SIG-M5 treated with dmso at 0.1 percent for 504 hours (cell line): ENCODE measurements around the gene BCAN.
A peak's percentile ranks its signal among the peaks of the same experiment; 100 is the strongest.

Experiments
- DNase-seq: peaks from one replicate; lab custom pipeline; 2025; ENCODE audit not compliant: unreplicated experiment; lab: John Stamatoyannopoulos, UW

BCAN gene

DNA sequence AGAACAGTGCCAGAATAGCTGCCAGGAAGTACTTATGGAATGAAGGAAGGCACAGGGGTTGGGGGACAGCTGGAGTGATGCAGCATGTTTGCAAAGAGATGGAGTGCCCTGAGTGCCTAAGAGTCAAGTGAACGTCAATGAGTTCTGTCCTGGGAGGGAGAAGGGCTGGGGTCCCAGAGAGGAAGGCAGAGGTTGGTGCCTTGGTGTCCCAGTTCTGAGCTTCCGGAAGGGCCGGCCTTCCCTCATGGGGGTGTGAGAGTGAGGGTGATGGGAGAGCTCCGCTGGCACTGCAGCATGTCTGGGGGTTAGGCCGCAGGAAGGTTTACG, 17.7 kb downstream of the BCAN start:
- no peak for DNase-seq

DNA sequence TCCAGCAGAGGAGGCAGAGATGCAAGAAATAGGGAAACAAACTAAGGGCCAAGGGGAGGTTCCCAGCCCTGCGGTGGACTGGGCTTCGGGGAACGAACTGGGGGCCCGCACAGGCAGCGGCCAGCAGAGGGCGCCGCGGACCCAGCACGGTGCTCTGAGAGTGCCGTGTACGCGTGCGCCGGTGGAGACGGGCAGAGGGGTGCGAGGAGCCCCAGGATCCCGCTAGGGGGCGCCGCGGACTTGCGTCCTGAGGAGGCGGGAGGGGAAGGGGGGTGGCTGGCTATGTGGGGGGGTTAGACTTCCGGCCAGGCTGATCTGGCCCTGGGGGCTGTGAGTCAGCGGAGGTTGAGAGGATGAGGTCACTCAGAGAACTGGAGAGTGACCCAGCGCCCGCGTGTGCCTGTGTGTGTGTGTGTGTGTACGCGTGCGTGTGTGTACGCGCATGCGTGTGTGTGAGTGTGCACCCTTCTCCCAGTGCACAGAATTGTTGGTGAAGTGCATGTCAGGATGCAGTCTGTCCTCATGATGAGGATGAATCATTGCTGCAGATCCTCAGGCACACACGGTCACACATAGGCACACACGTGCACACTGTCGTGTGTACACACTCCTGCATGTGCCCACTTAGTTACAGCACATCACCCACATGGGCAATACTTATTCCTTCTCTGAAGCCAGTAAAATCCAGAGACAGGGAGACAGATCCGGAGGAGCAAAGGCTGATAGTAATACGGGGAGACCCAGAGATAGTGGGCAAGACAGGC, 18.3 kb downstream of the BCAN start:
- DNase-seq, result peak; percentile 91

DNA sequence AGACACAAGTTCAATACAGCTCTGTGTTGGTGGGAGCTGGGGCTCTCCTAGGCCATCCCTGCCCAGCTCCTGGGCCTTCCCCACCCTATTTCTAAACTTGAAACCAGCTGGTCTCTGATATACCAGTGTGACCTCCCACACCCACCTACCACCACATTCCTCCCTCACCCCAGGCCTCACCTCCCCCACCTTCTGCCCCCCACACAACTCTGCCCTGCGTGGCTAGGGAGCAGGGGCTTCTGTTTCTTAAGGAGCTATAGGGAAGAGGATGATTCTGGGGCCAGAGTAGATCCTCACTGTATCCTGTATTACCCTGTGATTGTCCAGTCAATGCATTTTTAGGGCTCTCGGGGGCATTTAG, 18.8 kb downstream of the BCAN start:
- DNase-seq, result no peak

DNA sequence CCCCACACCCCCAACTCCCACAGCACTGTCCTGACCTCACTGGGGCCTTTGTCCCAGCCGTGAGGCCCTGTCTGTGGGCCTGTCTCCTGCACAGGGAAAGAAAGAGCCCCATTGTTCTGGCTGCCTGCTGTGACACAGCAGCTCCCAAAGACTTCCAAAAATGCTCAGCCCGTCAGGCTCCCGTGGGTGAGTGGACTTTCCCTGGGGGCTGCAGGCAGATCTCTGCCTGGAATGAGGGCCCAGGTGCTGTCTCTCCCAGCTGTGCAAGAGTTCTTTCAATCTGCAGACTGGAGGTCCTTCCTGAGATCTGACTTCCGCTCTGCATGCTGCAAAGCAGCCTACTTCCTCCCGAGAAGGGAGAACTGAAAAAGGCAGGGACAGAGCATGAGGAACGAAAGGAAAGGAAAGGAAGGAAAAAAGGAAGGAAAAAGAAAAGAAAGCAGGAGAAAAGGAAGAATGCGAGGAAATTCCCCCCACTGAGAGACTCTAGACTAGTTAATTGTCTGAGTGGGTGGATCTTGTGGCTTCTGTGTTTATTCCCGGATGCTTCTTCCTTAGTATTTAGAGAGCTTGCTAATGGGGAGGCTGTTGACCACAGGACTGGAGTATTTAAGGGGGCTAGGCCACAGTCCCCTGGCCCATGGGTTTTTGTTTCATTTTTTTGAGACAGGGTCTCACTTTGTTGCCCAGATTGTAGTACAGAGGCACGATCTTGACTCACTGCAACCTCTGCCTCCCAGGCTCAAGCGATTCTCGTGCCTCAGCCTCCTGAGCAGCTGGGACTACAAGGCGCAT, 20.3 kb downstream of the BCAN start:
- peak; percentile 36 for DNase-seq

DNA sequence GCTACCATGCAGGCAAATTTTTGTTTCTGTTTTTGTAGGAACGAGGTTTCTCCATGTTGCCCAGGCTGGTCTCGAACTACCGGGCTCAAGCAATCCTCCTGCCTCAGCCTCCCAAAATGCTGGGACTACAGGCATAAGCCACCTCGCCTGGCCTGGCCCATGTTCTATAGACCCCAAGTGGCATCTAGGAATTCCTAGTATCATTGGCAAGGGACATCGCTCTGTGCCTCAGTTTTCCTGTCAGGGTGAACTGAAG, 20.8 kb downstream of the BCAN start:
- DNase-seq, result no peak

DNA sequence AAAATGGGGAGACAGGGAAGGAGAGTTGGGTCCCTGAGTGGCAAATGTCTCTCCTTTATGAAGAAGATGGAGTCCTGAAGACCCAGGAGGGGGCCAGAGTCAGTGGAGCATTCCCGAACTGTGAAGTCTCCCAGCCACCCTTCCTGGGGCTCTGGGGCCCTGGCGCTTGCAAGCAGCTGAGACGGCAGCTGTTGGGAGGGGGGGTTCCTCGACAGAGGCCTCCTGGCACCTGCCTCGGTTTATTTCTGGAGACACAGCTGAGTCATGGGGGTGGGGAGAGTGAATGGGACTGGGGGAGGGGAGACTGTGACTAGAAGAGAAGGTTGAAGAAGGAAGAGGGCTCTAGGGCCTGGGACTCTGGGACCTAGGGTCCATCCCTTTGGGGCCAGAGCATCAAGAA, 21.3 kb downstream of the BCAN start:
- DNase-seq, result no peak

DNA sequence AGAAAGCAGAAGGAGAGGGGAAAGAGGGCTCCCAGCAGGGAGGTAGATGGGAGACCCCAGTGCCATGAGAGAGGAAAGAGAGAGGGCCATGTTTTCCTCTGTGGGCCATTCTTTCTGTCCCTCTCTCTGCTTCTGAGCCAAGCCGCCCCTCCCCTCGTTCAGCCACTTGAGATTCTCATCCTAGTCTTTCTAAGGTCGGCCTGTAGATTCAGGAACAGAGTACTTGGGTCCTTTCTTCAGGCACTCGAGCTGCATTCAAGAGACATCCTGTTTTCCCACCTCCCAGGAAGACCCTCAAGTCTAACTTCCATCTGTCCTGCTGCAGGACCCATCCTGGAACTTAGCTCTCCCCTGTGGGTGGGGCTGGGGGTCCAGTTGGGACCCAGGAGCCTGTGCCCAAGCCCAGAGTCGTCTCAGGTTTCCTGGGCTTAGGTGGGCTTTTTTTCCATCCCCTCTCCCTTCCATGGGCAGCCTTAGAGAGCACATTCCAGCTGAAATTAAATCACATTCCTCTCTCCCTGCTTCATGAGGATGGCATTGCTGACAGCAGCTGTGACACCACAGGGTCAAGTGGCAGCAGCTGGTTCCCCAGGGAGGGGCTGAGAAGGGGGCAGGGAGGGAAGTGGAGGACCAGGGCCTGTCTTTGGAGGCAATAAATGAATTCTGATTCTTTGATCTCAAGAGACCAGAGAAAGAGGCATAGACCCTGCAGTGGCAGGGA, 22.3 kb downstream of the BCAN start:
- no peak for DNase-seq

DNA sequence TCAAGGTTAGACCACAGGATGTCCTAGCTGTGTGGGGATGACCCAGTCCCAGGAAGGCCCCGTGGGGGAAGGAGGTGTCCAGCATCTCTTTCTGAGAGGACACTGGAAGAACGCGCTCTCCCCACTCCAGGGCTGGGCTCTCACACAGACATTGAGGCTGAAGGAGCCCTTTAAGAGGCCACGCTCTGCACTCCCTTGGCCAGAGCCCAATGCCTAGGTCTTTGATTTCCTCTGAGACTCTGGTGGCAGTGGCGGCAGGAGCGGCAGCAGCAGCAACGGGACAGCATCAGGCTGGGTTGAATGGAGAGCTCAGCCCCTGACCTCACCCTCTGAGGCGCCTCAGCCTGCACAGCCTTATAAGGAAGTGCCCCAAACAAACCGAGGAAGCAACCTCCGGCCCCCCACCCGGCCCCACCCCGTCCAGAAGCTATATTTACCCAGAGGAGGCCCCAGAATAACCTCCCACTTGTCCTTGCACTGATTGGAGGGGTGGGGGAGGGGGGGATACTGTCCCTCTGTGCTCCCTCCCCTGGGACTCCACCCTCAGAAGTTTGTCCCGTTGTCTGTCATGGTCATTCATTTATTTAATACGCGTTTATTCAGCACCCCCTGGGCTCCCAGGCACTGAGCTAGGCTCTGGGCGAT, 23.0 kb downstream of the BCAN start:
- DNase-seq, result peak; percentile 28

DNA sequence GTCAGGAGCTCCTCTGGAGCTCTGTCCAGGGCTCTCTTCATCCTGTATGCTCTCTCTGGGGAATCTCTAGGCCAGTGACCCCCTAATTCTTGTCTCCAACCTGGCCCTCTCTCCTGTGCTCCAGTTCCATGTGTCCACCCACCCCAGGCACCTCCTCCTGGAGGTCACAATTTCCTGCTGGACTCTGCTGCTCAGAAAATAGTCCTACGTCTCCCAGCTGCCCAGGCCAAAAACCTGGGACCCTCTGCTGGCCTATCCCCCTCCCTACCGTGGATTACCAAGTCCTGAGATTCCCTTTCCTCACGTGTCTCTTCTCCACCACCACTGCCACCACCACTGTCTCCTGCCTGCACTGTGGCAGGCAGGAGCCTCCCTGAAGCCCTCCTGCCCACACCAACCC, 23.6 kb downstream of the BCAN start:
- no peak for DNase-seq

DNA sequence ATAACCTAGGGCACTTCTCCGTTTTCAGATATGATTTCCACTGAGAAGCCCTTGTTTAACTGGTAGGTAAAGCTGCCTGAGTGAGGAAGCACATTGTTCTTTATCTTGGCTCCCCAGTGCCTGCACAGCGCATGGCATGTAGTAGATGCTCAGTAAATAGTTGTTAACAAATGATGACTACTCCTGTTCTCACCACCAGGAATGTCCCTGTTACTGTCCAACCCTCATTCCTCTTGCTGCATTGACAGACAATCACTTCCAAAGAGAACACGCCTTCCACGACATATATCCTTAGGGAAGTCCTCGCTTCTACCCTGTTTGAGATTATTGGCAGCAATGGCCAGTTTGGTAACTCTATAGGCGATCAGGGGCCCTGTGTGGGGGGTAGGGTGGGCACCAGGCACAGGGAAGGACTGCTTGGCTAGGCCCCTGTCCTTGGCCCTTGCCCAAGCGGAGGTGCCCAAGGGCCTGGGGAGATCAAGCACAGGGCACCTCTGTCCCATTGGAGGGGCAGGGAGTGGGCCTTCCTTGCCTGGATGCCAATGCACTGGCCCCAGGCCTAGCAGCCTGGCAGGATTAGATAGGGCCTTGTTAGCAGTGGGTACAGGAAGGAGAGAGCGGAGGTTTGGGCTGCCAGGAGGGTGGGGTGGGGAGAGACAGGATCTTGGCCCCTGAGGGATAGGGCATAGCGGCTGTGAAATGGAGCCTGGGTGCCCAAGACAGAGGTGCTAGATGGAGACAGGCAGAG, 25.1 kb downstream of the BCAN start:
- DNase-seq, result no peak

DNA sequence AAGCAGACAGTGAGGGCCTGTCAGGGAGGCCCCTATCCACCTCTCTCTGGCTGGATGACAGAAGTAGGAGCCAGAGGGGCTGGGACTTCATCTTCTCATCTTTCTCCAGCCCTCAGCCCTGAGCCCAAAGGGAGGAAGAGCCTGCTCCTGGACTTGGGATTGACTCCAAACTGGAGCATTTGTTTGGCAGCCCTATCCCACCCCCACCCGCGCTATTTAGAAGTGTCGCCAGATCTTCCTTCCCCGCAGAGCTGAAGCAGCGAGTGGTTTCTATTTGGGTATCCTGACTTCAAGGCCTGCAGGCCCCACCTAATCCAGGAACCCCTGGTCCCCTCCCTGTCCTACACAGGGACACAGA, 25.7 kb downstream of the BCAN start:
- no peak for DNase-seq

DNA sequence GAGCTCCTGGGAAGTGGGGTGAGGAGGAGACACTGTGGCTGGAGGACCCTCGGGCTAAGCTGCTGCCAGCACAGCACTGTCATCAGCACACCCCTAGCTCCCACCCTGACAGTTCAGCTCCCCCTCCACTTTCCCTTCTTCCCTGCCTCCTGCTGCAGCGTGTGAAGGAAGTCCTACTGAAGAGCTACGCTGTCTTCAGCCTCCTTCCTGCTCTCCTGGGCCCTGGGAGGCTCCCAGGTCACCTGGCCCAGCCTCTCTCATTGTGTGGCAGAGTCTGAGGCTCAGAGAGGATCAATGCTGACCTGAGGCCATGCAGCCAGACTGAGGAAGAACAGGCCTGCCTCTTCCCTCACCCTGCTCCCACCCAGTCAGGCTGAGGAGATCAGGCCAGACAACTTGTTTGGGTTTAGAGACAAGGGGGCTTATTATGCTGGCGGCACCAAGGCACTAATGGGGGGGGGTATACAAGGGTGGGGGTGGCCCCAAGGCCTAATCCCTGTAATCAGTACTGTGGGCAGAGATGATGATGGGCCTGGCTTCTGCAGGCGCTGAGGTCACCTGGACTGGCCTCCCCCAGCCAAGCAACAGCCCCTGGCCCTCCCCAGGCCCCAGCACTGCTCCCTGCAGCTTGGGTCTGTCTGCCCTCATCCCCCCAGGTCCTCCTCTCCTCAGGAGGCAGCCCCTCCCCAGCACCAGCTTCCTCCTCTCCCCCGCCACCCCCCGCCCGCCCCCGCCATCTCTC, 26.2 kb downstream of the BCAN start:
- DNase-seq, result no peak

DNA sequence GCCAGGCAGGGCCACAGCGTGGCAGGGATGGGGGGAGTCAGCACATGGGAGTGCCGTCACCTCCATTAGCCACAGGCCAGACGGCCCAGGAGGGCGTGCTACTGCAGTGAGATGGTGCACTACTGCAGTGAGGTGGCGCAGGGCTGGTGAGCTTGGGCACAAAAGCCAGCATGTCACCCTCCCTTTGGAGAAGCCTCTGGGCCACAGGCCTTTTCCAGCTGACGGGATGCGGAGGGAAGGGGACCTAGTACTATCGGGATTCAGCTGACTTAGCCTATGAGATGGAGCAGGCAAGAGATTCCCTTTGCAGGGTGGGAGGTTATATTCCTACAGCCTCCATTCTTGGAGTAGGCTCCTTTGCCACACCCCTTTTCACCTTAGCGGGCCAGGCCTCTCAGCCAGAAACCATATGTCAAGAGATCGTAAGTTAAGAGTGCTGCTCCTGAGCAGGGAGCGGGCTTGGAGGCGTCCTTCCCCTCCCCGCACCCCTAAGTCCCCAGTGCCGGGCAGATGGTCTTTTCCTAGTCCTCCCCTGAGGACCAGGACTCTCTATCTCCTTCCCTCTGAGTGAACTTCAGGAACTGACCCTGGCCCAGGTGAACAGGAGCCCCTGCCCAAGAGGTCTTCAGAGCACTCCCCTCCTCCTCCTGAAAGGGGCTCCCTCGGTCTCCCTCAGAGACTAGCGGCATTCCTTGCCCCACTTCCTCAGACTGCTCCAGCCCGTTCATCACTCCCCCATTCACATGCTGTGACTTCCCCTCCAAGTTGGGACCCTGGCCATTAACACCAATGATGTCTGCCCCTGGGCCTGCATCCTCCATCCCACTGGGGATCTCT, 27.1 kb downstream of the BCAN start:
- DNase-seq, result no peak

DNA sequence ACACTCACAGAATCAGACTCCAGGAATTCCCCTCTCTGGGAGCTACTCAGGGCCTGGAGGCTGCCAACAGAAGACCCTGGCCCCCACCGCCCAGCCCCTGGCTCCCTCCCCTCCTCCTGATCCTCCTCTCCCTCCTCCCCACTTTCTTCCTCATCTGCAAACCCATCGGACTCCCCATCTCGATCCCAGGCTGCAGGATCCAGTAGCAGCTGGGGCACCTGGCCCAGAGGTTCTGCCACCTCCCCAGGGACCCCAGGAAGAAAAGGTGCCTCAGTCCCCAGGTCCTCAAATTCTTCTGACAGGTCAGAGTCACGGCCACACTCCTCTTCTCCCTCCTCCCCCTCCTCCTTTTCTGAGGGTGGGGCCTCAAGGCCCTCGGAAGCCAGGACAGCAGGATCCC, 27.9 kb downstream of the BCAN start:
- no peak for DNase-seq

DNA sequence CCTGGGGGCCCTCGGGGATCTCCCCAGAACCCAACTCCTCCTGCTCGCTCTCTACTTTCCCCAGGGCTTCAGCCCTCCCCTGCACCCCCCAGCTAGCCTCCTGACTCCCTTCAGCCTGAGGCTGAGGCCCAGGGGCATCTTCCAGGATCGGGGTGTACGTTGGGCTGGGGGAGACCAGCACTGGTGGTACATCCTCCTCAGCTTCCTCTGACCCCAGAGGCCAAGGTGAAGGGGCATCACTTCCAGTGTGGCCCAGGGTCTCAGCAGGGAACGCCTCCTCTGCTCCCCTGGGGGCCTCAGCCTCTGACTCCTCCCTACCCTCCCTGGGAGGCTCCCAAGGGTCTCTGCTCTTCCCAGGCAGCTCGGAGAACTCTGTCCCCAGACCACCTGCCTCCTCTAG, 28.4 kb downstream of the BCAN start:
- DNase-seq, result no peak

DNA sequence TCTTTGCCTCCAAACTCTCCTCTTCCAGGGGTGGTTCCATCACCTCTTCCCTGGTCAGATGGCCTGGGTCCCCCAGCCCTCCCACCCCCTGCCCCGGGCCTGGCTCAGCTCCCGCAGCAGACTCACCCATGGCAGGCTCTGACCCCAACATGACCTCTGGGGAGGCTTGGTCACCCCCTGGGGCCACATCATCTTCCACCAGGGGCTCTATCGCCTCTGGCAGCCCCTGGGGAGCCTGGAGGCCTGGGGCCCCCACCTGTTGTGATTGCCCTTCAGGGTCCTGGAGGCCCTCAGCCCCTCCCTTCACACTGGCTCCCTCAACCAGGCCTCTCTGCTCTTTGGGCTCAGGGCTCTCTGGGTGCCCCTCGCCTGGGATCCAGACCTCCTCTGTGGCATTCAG, 28.9 kb downstream of the BCAN start:
- no peak for DNase-seq

DNA sequence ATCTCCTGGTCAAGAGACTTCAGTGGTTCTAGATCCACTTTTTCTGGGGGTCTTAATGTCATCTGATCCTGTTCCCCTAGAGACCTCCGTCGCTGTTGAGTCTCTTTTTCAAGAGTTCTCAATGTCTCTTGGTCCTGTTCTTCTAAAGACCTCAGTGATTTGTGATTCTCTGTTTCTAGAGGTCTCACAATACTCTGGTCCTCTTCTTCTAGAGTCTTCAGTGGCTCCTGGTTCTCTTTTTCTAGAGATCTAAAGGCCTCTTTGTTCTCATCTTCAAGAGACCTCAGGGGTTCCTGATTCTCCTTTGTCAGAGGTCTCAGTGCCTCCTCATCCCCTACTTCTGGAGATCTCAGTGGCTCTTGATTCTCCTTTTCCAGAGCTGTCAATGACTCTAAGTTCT, 29.9 kb downstream of the BCAN start:
- no peak for DNase-seq

DNA sequence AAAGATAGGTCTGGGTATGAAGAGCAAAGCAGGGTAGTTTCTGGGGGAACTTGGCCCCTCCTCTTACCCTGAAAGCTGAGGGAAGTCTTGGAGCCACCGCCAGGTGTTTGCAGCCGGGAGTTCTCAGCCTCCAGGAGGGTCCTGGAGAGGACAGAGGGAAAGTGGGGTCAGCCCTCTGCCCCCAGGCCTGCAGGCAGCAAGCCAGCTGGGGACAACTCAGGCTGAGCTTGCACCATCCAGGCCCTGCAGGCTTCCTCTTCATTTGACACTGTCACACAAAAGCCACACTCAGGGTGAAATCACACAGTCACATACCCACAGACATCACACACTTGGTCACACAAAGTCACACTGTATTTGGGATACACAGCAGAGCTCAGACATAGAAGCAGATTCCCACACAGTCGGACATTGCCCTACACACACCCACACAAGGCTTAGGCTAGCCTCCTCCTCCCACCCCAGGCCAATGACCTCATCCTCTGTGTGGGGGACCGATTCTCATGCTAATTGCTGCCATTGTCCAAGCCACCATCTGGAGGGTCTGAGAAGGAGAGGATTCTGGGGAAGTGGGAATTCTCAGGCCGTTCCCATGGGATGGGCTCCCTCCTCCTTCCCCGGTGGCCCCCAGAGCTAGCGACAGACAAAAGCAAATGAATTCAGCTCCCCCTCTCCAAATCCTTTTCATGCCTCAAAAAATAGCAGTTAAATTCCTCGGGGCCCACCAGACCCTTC, 31.6 kb downstream of the BCAN start:
- DNase-seq, result no peak
